Stimulated activated effector memory CD8-positive, alpha-beta T cell treated with anti-CD3 and anti-CD28 coated beads, Interleukin-12 subunit alpha, Interleukin-12 subunit beta, amount 100 ng/mL, for 72 hours (primary cell): ENCODE results near the gene PRSS27.
"Not testable (repeated sequence)": the region's sequence is repeated elsewhere in the genome, so short reads cannot be mapped to it uniquely, and the experiment has no call there.

Source experiments
- ATAC-seq: fragments of 150-1000 bp; cut with Tn5 transposase; 2 replicates; pipeline ENCODE4 v1.10.0; 2021
- DNase-seq, 2 donors: peaks; one replicate each; pipeline ENCODE4 v3.0.0; 2021 to 2022; ENCODE audit warnings: low spot score in 2 of 2
- H3K27ac Mint-ChIP-seq: one replicate; pipeline ENCODE4 v1.8.0; 2022; ENCODE audit warnings: mild to moderate bottlenecking, mixed read lengths
- H3K36me3 Mint-ChIP-seq: one replicate; pipeline ENCODE4 v1.8.0; 2022; ENCODE audit warnings: mild to moderate bottlenecking, mixed read lengths
- H3K4me1 Mint-ChIP-seq: one replicate; pipeline ENCODE4 v1.8.0; 2022; ENCODE audit warnings: mixed read lengths
- H3K4me3 Mint-ChIP-seq: one replicate; pipeline ENCODE4 v1.8.0; 2022; ENCODE audit warnings: mild to moderate bottlenecking, mixed read lengths
- H3K9me3 Mint-ChIP-seq: one replicate; pipeline ENCODE4 v1.8.0; 2022; ENCODE audit warnings: mixed read lengths

The PRSS27 gene

DNA sequence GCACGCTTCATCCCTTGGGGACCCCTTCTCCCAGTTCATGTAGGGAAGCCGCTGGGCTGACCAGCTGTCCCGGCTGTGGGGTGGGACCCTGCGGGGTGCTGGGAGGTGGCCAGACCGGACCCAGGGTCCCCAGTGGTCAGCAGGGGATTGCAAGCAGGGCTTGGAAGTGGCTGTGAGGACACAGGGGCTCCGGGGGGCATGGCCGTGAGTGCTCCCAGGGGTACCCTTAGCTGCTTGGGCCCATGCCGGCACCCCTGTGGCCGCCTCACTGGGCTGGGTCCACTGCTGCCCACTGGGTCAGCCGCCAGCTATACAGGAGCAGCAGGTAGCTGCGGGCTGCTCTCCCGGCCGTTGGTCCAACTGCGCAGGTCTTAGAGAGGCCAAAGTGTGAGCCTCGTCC lies 18.8 kb downstream of the PRSS27 start:
- H3K9me3 Mint-ChIP-seq: no peaks in the 10 kb centered on the region

DNA sequence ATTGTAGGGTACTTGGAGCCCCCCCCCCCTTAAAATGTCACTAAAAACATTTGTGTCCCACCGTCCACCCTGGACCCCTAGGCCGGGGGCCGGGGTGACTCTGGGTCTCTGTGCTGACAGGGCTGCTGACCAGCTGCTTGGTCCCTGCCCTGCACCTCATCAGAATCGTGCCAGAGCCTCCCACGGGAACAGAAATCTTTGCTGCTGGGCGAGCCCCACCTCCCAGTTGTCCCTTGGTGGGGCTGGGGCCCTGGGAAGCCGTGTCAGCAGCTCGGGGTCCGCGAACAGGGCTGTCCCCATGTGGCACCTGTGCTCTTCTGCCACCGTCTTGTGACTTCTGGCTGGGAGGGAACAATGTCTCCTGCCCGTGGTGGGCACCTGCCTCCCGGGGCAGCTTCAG lies 19.2 kb downstream of the PRSS27 start:
- DNase-seq (no peak), ATAC-seq (no peak)
- H3K36me3 Mint-ChIP-seq: peaks cover 61% of the 10 kb centered on the region
- no peaks in the 10 kb centered on the region for H3K9me3 Mint-ChIP-seq
- H3K27ac Mint-ChIP-seq: no peak overlapping the region
- H3K4me1 Mint-ChIP-seq: peaks cover 5% of the 10 kb centered on the region
- no peak overlapping the region for H3K4me3 Mint-ChIP-seq

More for the DNA sequence above, 18.8 kb downstream of the PRSS27 start:
- ATAC-seq: no peak
- H3K27ac Mint-ChIP-seq: no peak overlapping the region
- H3K4me3 Mint-ChIP-seq: no peak overlapping the region
- H3K36me3 Mint-ChIP-seq: peaks cover 66% of the 10 kb centered on the region
- H3K4me1 Mint-ChIP-seq: peaks cover 5% of the 10 kb centered on the region
- no peak for DNase-seq

DNA sequence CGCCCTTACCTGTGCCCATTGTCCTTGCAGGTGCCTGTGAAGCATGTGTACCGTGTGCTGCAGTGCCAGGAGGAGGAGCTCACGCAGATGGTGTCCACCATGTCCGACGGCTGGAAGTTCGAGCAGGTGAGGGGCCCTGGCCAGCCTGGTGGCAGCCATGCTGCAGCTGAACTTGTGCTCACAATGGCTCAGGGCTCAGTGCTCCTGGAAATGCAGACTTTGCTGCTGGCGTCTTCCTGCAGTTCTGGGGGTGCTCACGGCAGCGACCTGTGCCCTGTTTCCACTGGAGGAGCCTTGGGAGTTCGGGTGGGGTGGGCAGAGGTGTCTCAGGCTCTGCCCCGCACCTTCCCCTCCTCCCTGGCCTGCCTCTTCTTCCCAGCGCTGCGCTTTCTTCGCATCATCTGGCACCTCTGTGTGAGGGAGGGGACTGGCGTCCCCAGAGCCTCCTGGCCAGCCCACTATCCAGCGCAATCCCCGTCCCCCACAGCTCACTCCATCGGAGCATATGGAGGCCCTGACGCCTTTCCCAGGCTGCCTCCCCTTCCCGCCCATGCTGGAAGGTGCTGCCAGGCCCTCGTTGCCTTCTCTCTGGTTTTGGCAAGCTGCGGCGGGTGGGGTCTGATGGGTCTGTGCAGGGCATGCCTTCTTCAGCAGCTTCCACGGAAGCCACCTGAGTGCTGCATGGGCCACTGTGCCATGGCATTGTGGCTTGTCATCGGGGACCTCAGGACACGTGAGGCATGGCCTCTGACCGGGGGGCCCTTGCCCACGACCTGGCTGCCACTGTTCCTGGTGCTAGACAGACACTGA lies 20.0 kb downstream of the PRSS27 start:
- Mint-ChIP-seq H3K27ac (no peak overlapping the region), H3K36me3 (peaks cover 59% of the 10 kb centered on the region), H3K9me3 (no peaks in the 10 kb centered on the region), H3K4me1 (peaks cover 5% of the 10 kb centered on the region), H3K4me3 (no peak overlapping the region)
- DNase-seq (no peak), ATAC-seq (no peak)

DNA sequence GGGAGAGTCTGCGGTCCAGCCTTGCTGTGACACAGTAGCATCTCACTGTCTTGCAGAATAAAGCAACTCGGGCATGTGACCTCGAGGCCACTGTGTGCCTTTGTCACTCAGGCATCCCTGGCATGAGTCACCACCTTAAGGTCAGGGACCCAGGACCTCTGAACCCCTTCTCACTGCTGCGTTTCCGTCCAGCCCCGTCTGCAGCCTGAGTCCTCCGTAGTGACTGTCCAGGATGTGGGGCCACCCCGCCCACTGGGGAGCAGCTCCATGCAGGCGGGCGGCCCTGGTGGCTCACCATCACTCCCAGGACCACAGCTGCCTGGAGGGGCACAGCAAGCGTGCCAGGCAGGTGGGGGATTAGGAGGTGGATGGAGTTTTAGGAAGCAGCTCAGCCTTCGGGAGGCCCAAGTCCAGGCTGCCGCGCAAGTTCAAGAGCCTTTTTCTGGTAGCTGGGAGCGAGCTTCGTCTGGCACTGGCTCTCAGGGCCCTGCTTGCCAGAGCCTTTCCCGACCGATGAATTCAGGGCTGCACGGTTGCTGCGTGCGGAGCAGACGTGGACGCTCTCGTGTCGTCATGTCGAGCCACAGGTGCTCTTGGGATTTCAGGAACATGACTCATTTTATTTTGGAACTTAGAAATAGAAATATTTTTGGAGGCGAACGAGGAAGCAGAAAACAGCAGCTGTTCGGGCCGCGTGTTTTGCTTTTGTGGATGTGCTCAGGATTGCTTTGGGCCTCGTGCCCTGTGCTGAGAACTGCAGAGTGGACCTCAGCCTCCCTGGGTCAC lies 20.9 kb downstream of the PRSS27 start:
- peaks cover 59% of the 10 kb centered on the region for H3K36me3 Mint-ChIP-seq
- no peak for ATAC-seq
- no peak for DNase-seq
- peaks cover 5% of the 10 kb centered on the region for H3K4me1 Mint-ChIP-seq
- no peaks in the 10 kb centered on the region for H3K9me3 Mint-ChIP-seq
- H3K4me3 Mint-ChIP-seq: no peak overlapping the region
- no peak overlapping the region for H3K27ac Mint-ChIP-seq

DNA sequence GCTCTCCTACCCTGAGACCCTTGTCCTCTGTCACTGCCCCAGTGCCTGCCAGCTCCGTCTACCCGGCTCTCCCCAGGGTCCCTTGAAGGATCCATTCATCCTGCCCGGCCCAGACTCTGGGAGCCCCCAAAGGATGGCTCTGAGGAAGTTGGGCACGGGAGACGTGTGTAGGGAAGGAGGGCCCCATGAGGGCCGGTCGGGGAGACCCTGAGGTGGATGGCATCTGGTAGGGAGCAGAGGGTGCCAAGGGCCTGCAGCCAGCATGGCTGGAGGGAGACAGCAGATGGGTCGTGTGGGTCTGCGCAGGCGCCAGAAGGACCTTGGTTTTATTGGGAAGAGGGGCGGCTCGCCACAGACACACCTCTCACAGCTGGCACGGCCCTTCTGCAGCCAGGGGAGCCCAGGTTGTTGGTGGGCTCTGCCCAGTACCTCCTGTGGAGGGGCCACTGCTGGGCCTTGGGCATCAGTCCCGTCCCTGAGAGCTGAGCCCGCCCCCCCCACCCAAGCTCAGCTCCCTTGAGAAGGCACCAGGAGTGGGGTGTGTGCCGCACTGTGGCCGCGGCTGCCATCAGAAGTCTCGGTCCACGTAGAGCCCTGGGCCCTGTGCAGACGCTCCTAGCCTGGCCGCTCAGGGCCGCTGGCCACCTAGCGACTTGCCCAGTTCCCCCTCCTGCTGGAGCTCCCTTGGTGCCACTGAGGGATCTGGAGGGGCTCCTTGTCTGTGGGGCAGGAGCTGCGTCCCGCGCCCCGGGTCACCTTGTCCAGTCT lies 21.7 kb downstream of the PRSS27 start:
- no peaks in the 10 kb centered on the region for H3K9me3 Mint-ChIP-seq

DNA sequence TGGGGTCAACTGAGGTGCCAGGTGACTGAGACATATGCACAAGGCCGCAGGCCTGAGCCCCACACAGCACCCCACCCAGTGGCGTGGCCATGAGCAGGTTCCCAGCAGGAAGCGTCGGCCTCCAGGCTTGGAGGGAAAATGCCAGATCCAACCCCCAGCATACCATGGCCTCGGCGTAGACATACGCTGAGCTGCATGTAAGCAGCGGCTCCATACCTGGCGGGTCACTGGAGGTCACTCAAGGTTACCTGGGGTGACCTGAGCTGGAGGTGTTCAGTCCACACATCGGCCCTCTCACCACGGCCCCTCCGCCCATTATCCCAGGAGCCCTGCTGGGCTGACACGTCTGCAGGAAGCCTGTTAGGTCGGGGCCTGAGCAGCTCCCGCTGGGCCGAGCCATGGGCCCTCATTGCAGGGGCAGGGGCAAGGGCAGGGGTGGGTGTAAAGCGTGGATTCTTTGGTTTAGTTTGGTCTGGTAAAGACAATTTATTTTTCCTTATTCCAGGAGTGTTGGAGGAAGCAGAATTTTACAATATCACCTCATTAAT lies 22.5 kb downstream of the PRSS27 start:
- Mint-ChIP-seq H3K9me3 (no peaks in the 10 kb centered on the region), H3K4me1 (peaks cover 10% of the 10 kb centered on the region), H3K36me3 (peaks cover 47% of the 10 kb centered on the region), H3K4me3 (no peak overlapping the region), H3K27ac (no peak overlapping the region)
- ATAC-seq (no peak), DNase-seq (no peak)

More for the DNA sequence above, 21.7 kb downstream of the PRSS27 start:
- H3K4me3 Mint-ChIP-seq: no peak overlapping the region
- peaks cover 53% of the 10 kb centered on the region for H3K36me3 Mint-ChIP-seq
- DNase-seq: no peak
- no peak overlapping the region for H3K27ac Mint-ChIP-seq
- no peak for ATAC-seq
- H3K4me1 Mint-ChIP-seq: peaks cover 10% of the 10 kb centered on the region

DNA sequence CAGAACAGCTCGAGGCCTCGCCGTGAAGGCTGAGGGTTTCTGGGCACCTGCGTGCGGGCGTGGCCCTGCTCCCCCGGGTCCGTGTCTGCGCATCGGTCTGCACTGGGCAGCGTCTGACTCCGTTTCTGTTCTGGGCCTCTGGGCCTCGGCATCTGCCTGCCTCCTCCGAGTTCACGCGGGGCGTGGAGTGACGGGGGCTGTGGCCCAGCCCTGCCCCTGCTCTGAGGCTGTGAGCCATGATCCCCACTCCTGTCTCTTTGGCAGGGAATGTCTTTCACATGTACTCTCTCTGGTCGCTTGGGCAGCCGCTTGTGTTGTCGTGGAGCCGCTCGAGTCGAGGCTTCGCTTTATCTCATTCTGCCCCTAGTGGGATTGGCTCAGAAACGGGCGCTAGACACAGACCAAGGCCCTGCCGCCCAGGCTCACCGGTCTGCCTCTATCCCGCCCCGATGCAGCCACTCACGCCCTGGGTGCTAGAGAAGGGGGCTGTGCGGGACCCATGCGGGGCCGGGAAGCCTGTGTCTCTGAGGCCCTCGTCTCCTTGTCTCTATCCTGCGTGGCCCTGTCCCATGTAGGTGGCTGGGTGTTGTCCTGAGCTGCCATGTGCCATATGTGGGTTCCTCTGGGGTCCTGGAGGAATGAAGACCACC lies 23.3 kb downstream of the PRSS27 start:
- ATAC-seq, H3K4me3 Mint-ChIP-seq, H3K9me3 Mint-ChIP-seq, H3K27ac Mint-ChIP-seq, DNase-seq: not testable (repeated sequence)
- Mint-ChIP-seq H3K4me1 (peaks cover 10% of the 10 kb centered on the region), H3K36me3 (peaks cover 40% of the 10 kb centered on the region)

DNA sequence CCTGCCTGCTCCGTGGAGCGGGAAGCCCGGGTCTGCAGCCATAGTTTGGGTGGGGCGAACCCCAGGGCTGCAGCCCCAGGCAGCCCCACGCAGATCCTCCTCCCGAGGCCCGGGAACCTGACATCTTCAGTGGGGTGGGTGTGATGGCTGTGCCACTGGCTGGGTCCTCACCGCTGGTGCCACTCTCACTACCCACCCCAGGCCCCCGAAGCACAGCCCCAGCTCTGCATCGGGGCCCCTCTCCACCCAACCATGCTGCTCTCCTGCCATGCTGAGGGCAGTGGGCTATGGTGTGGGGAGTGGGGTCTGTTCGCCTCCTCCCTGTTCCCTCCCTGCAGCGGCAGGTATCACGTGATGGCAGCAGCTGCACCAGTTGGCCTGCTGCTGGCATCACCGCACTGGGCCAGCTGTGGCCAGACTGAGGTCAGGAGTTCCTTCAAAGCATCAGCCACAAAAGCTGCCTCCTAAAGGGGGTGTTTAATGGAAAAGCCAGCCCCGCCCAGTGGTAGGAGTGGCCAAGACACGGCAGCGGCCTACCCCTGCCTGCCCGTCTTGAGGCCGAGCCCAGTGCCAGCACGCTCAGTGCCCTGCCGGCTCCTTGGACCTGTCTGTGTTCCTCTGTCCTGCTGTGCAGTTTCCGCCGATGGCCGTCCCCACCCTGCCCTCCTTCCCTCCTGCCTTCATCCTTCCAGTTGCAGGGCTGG lies 26.9 kb downstream of the PRSS27 start:
- H3K36me3 Mint-ChIP-seq: peaks cover 28% of the 10 kb centered on the region
- no peak overlapping the region for H3K27ac Mint-ChIP-seq
- H3K9me3 Mint-ChIP-seq: no peaks in the 10 kb centered on the region
- H3K4me3 Mint-ChIP-seq: no peak overlapping the region
- ATAC-seq (no peak), DNase-seq (no peak)
- H3K4me1 Mint-ChIP-seq: peaks cover 20% of the 10 kb centered on the region

DNA sequence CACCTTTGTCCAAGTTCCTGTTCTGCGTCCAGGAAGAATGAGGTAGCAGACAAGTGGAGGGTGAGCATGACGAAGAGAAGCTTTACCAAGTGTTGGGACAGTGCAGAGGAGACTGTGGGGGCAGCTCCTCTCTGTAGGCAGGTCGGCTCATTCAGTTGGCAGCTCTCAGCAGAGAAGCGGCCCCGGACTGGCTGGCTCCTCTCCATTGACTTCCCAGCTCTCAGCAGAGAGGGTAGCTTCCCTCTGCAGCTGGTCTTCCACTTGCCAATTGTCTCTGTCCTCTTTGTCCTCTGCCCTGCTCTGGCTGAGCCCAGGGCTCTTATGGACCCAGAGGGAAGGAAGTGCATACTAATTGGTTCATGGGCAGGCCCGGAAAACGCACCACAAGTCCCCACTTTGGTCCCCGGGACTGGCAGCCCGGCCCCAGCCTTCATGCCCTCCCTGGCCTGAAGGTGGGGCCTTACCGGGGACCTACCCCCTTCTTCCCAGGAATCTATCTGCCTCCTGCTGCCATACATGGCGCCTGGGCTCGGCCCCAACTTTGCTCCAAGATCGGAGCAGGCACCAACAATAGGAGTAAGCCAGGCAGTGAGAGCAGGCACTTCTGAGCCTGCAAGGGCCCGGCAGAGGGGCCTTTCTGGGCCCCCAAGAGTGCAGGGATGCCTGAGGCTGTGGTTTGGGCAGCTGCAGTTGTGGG lies 27.6 kb downstream of the PRSS27 start:
- Mint-ChIP-seq H3K4me3 (no peak overlapping the region), H3K27ac (no peak overlapping the region), H3K4me1 (peaks cover 27% of the 10 kb centered on the region), H3K9me3 (no peaks in the 10 kb centered on the region), H3K36me3 (peaks cover 21% of the 10 kb centered on the region)
- no peak for DNase-seq
- ATAC-seq: no peak

DNA sequence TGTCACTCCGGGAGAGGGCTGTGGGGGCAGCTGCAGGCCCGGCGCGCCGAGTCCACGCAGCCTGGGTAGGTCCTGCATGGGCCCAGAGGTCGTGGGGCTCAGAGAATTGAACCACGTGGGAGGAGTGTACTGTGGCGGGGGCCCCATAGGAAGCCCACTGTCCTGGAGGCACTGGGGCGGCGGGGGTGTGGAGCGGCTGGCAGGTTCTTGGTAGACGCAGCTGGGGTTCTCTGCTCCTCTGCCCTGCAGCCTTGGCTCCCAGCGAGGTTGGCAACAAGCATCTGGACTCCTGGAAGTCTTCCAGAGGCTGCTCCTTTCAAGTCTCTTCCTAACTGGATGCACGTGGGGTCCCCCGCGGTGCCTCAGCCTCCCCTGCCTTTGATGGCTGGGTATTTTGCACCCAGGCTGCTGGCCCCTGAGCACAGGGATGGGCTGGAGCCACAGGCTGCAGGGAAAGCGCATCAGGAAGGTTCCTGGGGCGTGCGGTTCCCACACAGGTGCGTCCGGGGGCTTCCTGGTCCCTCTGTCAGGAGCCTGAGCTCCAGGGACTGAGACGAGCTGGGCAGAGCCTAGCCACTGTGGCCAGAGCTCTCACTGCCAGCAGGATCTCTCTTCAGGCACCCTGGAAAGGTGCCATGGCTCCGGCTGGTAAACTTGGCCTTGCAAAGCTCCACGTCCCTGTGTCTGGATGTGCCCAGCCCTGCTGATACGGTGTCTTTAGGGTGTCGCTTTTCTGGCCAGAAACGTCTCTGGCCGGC lies 28.4 kb downstream of the PRSS27 start:
- no peak for DNase-seq
- Mint-ChIP-seq H3K4me3 (no peak overlapping the region), H3K4me1 (peaks cover 30% of the 10 kb centered on the region), H3K27ac (no peak overlapping the region), H3K36me3 (peaks cover 14% of the 10 kb centered on the region), H3K9me3 (no peaks in the 10 kb centered on the region)
- no peak for ATAC-seq

DNA sequence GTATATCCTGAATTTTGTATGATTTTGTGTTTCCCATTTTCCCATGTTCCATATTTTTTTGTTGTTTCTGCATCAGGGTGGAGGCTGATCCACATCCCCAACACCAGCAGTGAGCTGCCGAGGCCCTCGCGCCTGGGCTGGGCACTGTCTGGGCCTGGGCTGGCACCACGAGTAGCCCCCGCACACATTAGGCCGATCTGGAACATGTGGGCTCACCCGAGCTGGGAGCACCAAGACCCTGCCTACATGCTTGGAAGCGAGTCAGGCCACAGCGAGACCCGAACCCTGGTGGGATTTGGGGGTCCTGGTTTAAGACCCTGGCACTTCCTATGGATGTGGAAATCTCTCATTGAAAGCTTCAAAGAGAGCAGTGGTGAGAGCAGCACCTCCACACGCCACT lies 29.2 kb downstream of the PRSS27 start:
- no peak for DNase-seq
- H3K4me1 Mint-ChIP-seq: peaks cover 31% of the 10 kb centered on the region
- H3K4me3 Mint-ChIP-seq: no peak overlapping the region
- ATAC-seq: no peak
- no peaks in the 10 kb centered on the region for H3K9me3 Mint-ChIP-seq
- peaks cover 11% of the 10 kb centered on the region for H3K36me3 Mint-ChIP-seq
- no peak overlapping the region for H3K27ac Mint-ChIP-seq

DNA sequence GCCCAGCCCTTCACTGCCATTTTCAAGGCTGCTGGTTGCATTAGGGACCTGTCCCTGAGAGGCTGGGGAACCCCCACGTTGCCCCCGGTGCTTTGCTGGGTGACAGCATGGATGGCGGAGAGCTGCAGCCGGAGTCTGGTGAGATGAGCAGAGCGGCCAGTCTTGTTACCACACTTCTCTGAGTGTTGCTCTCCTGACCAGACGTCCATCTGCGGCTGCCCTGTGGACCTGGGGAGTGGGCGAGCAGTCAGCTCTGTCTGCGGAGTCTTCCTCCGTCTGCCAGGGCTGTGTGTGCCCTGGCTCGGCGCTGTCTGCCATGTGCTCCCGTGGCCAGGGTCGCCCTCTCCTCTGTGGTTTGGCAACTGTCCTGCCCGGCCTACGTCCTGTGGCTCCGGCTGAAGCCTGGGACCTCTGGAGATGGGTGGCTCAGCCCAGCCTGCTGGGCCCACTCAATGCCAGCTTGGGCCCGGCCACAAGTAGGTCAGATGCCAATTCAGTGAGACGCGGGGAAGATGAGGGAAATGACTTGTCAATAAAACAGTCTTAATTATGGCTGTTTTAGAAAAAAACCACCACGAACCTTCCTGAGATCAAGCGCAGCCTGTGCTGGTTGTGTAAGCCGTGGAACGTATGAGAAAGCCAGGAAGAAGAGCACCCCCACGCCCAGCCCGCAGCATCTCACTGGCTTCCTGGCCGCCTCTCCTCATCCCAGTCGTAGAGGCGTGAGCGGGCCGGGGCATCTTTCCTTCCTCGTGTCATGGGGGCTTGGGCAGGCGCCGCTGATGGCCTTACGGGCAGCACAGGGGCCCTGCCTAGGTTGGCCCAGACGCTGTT lies 29.8 kb downstream of the PRSS27 start:
- Mint-ChIP-seq H3K27ac (no peak overlapping the region), H3K4me1 (peaks cover 31% of the 10 kb centered on the region), H3K4me3 (no peak overlapping the region), H3K36me3 (peaks cover 11% of the 10 kb centered on the region), H3K9me3 (no peaks in the 10 kb centered on the region)
- DNase-seq: no peak
- ATAC-seq: no peak

DNA sequence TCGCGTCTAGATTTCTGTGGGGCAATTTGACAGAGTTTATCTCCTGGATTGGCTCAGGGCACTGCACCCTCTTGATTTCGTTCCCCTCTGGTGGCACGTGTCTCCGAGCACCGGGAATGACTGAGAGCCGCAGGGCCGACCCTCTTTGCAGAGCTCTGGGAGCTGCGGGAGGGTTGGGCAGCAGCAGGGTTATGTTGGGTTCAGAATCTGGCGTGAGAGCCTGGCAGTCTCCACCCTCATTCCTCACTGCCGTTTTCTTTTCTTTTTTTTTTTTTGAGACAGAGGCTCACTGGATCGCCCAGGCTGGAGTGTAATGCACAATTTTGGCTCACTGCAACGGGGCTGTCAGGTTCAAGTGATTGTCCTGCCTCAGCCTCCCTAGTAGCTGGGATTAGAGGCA lies 30.6 kb downstream of the PRSS27 start:
- not testable (repeated sequence) for DNase-seq, H3K4me3 Mint-ChIP-seq, H3K27ac Mint-ChIP-seq, H3K9me3 Mint-ChIP-seq, ATAC-seq
- Mint-ChIP-seq H3K4me1 (peaks cover 31% of the 10 kb centered on the region), H3K36me3 (peaks cover 11% of the 10 kb centered on the region)
